HG03064 (cell line): Measurements from ENCODE around the gene DISC1.
"Not testable (repeated sequence)": the region's sequence is repeated elsewhere in the genome, so short reads cannot be mapped to it uniquely, and the experiment has no call there.

Source experiments
- ATAC-seq: cut with Tn5 transposase; IDR thresholded peaks from one replicate; pipeline ENCODE4 v1.9.1; 2021; ENCODE audit warnings: low read depth; ENCODE audit not compliant: unreplicated experiment

The DISC1 gene

GRCh38 chr1:231761747-231762541, 135.4 kb downstream of the DISC1 start:
- no peak for ATAC-seq

GRCh38 chr1:231763456-231763855, 136.9 kb downstream of the DISC1 start:
- no peak for ATAC-seq

GRCh38 chr1:231765825-231766224, 139.2 kb downstream of the DISC1 start:
- not testable (repeated sequence) for ATAC-seq

- ATAC-seq, result no peak
Observed at GRCh38 chr1:231767471-231767870, 140.9 kb downstream of the DISC1 start.

GRCh38 chr1:231768416-231768815, 141.8 kb downstream of the DISC1 start:
- ATAC-seq, result no peak

- ATAC-seq, result no peak
Observed at GRCh38 chr1:231770506-231771175, 144.1 kb downstream of the DISC1 start.

GRCh38 chr1:231774719-231775335, 148.2 kb downstream of the DISC1 start:
- no peak for ATAC-seq

GRCh38 chr1:231776010-231776756, 149.6 kb downstream of the DISC1 start:
- no peak for ATAC-seq

GRCh38 chr1:231776757-231777062, 150.1 kb downstream of the DISC1 start:
- ATAC-seq, result no peak

- no peak for ATAC-seq
Observed at GRCh38 chr1:231778009-231778719, 151.6 kb downstream of the DISC1 start.

GRCh38 chr1:231779081-231779480, 152.5 kb downstream of the DISC1 start:
- ATAC-seq, result no peak

- no peak for ATAC-seq
Observed at GRCh38 chr1:231781892-231782291, 155.3 kb downstream of the DISC1 start.

GRCh38 chr1:231785073-231785472, 158.5 kb downstream of the DISC1 start:
- not testable (repeated sequence) for ATAC-seq

- ATAC-seq, result no peak
Observed at GRCh38 chr1:231786126-231786525, 159.5 kb downstream of the DISC1 start.

- no peak for ATAC-seq
Observed at GRCh38 chr1:231792634-231793033, 166.0 kb downstream of the DISC1 start.

GRCh38 chr1:231793893-231794292, 167.3 kb downstream of the DISC1 start:
- ATAC-seq, result no peak

GRCh38 chr1:231796141-231796540, 169.6 kb downstream of the DISC1 start:
- ATAC-seq, result no peak

- ATAC-seq, result no peak
Observed at GRCh38 chr1:231799363-231799986, 172.9 kb downstream of the DISC1 start.

GRCh38 chr1:231800108-231800507, 173.5 kb downstream of the DISC1 start:
- ATAC-seq, result no peak

- no peak for ATAC-seq
Observed at GRCh38 chr1:231801042-231801585, 174.5 kb downstream of the DISC1 start.
